ENCODE data around the gene TTC13.

Gene TTC13

DNA sequence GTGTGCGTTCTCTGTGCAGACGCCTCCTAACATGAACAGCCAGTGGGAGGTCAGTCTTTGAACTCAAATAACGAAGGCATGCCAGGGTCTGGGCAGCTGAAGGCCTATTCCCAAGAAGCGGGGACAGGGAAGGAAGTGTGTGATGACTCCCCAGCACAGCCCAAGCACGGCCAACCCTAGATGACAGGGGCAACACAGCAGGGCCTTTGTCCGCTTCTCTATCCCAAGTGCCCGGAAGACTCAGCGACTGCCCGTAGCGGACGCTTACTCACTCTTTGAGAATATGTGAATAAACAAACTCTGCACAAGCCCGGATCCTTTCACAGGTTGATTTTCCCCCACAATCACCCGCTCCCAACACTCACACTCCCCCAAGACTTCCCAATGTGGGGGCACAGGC is 121.6 kb downstream of the TTC13 start:
- Mint-ChIP-seq H3K9me3 (ENCODE audit: low read depth) (no peaks in the 10 kb centered on the region), H3K4me1 (ENCODE audit: low read depth) (no peaks in the 10 kb centered on the region), H3K36me3 (peaks cover 24% of the 10 kb centered on the region), H3K4me3 (no peak overlapping the region), H3K27me3 (no peaks in the 10 kb centered on the region), H3K27ac (no peak overlapping the region)

All from activated naive CD8-positive, alpha-beta T cell (primary cell).